ENCODE results near the gene CD248.

The CD248 gene

DNA sequence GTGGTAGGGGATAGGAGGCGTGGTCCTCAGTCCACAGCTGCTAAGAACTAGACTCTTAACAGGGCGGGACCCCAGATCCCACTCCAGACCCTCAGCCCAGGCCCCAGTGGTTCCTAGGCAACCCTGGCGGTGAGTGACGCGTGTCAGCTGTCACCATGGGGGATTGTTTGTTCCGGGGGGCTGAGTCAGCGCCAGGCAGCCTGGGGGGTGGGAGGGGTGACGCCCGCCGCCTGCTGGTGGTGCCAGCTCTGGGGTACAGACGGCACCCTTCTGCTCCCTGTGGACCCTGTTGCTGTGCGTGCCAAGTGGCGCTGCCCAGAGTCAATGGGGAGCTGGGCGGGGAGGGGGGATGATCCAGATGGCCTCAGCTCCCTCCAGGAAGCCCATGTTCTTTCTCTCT, 36.4 kb downstream of the CD248 start:
- Histone ChIP-seq H3K9me3 (ENCODE audit: insufficient read depth, low read length, severe bottlenecking) (no peaks in the 10 kb centered on the region), H3K4me2 (ENCODE audit: insufficient read depth, low read length) (no peak overlapping the region), H4K20me1 (ENCODE audit: insufficient read depth, low read length) (peaks cover 49% of the 10 kb centered on the region), H3K36me3 (ENCODE audit: insufficient read depth, low read length) (peaks cover 11% of the 10 kb centered on the region), H3K4me3 (ENCODE audit: low read depth in 1 of 2, low read length in 2 of 2) (no peak overlapping the region), H3K79me2 (ENCODE audit: insufficient read depth, low read length) (no peaks in the 10 kb centered on the region), H2AFZ (ENCODE audit: low read depth, low read length) (no peak overlapping the region), H3K27me3 (ENCODE audit: insufficient read depth, low read length, poor library complexity) (no peaks in the 10 kb centered on the region), H3K9ac (ENCODE audit: low read depth, low read length) (no peak overlapping the region), H3K27ac (ENCODE audit: low read length) (no peak overlapping the region), H3K4me1 (ENCODE audit: insufficient read depth, low read length) (peaks cover 26% of the 10 kb centered on the region)
- DNase-seq (no peak), ATAC-seq (ENCODE audit: insufficient read depth, low read depth) (no peak)
- TF ChIP-seq EZH2 (IDR thresholded peaks at IDR 0.05; ENCODE audit: borderline replicate concordance, low read depth, low read length, severe bottlenecking): no peak
- TF ChIP-seq, protein P1, sequence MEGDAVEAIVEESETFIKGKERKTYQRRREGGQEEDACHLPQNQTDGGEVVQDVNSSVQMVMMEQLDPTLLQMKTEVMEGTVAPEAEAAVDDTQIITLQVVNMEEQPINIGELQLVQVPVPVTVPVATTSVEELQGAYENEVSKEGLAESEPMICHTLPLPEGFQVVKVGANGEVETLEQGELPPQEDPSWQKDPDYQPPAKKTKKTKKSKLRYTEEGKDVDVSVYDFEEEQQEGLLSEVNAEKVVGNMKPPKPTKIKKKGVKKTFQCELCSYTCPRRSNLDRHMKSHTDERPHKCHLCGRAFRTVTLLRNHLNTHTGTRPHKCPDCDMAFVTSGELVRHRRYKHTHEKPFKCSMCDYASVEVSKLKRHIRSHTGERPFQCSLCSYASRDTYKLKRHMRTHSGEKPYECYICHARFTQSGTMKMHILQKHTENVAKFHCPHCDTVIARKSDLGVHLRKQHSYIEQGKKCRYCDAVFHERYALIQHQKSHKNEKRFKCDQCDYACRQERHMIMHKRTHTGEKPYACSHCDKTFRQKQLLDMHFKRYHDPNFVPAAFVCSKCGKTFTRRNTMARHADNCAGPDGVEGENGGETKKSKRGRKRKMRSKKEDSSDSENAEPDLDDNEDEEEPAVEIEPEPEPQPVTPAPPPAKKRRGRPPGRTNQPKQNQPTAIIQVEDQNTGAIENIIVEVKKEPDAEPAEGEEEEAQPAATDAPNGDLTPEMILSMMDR (IDR thresholded peaks at IDR 0.05; ENCODE audit: borderline replicate concordance, extremely low read depth, low read length, poor library complexity, severe bottlenecking): no peak

DNA sequence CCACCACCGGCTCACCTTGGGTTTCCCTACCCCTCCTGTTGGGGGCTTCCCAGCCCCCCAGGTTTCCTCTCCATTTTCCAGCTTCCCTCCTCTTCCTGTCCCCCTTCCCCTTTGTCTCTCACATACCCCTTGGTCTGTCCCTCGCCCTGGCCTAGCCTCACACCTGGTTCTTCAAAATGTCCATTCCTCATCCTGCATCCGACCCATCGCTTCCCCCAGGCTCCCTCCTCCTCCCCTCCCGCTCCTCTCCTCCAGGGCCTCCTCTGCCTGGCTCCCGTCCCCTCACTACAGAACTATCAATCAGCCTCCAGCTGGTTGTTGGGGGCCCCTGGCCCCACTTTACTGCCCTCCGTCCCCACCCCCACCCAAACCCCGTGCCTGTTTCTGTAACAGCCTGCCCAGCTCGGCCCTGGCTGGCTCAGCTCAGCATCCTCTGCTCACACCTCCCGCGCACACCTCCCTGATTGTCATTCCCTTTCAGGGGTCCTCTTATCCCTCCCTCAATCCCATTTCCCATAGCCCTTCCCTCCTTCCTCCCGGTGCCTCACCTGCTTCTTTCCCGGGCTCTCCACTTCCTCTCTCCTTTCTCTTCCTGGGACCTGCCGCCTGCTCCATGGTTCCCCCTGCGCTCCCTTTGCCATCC, 37.6 kb downstream of the CD248 start:
- no peak overlapping the region for H3K4me3 ChIP-seq (ENCODE audit: low read depth in 1 of 2, low read length in 2 of 2)
- no peak overlapping the region for H3K4me2 ChIP-seq (ENCODE audit: insufficient read depth, low read length)
- H3K4me1 ChIP-seq (ENCODE audit: insufficient read depth, low read length): peaks cover 26% of the 10 kb centered on the region
- no peak overlapping the region for H3K27ac ChIP-seq (ENCODE audit: low read length)
- H2AFZ ChIP-seq (ENCODE audit: low read depth, low read length): no peak overlapping the region
- ATAC-seq (ENCODE audit: insufficient read depth, low read depth) (no peak), DNase-seq (no peak)
- H3K79me2 ChIP-seq (ENCODE audit: insufficient read depth, low read length): no peaks in the 10 kb centered on the region
- H3K36me3 ChIP-seq (ENCODE audit: insufficient read depth, low read length): peaks cover 22% of the 10 kb centered on the region
- H3K9ac ChIP-seq (ENCODE audit: low read depth, low read length): no peak overlapping the region
- no peaks in the 10 kb centered on the region for H3K9me3 ChIP-seq (ENCODE audit: insufficient read depth, low read length, severe bottlenecking)
- H4K20me1 ChIP-seq (ENCODE audit: insufficient read depth, low read length): peaks cover 59% of the 10 kb centered on the region
- H3K27me3 ChIP-seq (ENCODE audit: insufficient read depth, low read length, poor library complexity): no peaks in the 10 kb centered on the region
- TF ChIP-seq, protein P1 (IDR thresholded peaks at IDR 0.05; ENCODE audit: borderline replicate concordance, extremely low read depth, low read length, poor library complexity, severe bottlenecking): no peak
- no peak for TF ChIP-seq EZH2 (IDR thresholded peaks at IDR 0.05; ENCODE audit: borderline replicate concordance, low read depth, low read length, severe bottlenecking)

DNA sequence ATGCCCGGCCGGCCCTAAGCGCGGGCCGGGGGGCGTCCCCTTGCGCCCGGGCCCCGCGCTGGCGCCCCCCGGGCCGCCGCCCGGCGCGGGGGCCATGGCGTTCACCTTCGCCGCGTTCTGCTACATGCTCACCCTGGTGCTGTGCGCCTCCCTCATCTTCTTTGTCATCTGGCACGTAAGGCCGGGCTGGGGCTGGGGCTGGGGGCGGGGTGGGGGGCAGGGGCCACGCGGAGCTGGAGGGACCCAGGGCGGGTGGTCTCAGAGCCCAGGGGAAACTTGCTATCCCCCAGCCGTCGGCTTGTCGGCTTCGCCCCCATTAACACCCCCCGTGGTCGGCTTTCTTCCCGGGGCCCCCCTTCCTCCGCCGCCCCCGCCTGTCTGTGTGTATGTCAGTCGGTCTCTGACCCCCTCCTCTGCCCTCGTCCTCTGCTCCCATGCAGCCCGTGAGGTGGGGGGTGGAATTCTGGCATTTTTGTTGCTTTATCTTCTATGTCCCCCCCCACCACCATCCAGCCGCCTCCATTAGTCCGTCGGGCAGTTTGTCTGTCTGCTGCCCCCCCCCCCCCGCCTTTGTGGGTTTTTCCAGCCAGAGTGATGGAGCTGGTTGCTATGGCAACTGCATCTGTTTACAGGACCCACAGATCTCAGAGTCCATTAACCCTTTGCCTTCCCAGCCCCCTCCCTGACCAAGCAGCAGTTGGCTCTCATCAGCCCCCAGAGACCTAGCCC, 38.3 kb downstream of the CD248 start:
- Histone ChIP-seq H3K36me3 (ENCODE audit: insufficient read depth, low read length) (peaks cover 28% of the 10 kb centered on the region), H3K9me3 (ENCODE audit: insufficient read depth, low read length, severe bottlenecking) (no peaks in the 10 kb centered on the region), H3K27me3 (ENCODE audit: insufficient read depth, low read length, poor library complexity) (no peaks in the 10 kb centered on the region), H2AFZ (ENCODE audit: low read depth, low read length) (no peak overlapping the region), H4K20me1 (ENCODE audit: insufficient read depth, low read length) (peaks cover 61% of the 10 kb centered on the region), H3K9ac (ENCODE audit: low read depth, low read length) (no peak overlapping the region), H3K27ac (ENCODE audit: low read length) (no peak overlapping the region), H3K4me1 (ENCODE audit: insufficient read depth, low read length) (peaks cover 26% of the 10 kb centered on the region), H3K4me3 (ENCODE audit: low read depth in 1 of 2, low read length in 2 of 2) (peak overlapping the region in 1 of 2 experiments; percentile 27; a peak in 1 of 4 replicates), H3K79me2 (ENCODE audit: insufficient read depth, low read length) (no peaks in the 10 kb centered on the region), H3K4me2 (ENCODE audit: insufficient read depth, low read length) (peak overlapping the region; percentile 42; the same call in 1 of the 2 replicates)
- TF ChIP-seq, protein P1 (IDR thresholded peaks at IDR 0.05; ENCODE audit: borderline replicate concordance, extremely low read depth, low read length, poor library complexity, severe bottlenecking): no peak
- TF ChIP-seq EZH2 (IDR thresholded peaks at IDR 0.05; ENCODE audit: borderline replicate concordance, low read depth, low read length, severe bottlenecking): no peak
- DNase-seq: no peak
- ATAC-seq (ENCODE audit: insufficient read depth, low read depth): no peak

All from DND-41 (cell line).